Adrenal gland (tissue), 5 donors: Measurements from ENCODE around the gene RFT1.

Source experiments
- POLR2A ChIP-seq, 2 donors: fragments of 450-650 bp; IDR thresholded peaks; one replicate each; pipeline ENCODE4 v1.6.1; 2017; ENCODE audit warnings: antibody characterized with exemption in 2 of 2, mild to moderate bottlenecking in 2 of 2, moderate library complexity in 1 of 2
- TF ChIP-seq, protein P1 (sequence below), 6 experiments: fragments of 450-650 bp in 4 of 6; fragments of 200-600 bp in 2 of 6; sonication (generic) in 1 of 6; IDR thresholded peaks; 1 replicate in 5 of 6; 2 replicates in 1 of 6; pipeline versions ENCODE4 v1.5.1 to v1.8.0; 2016 to 2021; ENCODE audit warnings: antibody characterized with exemption in 6 of 6, mild to moderate bottlenecking in 2 of 6, moderate library complexity in 1 of 6
- donor health status: DM: no; HTN: no; CAD: no.

DNA sequence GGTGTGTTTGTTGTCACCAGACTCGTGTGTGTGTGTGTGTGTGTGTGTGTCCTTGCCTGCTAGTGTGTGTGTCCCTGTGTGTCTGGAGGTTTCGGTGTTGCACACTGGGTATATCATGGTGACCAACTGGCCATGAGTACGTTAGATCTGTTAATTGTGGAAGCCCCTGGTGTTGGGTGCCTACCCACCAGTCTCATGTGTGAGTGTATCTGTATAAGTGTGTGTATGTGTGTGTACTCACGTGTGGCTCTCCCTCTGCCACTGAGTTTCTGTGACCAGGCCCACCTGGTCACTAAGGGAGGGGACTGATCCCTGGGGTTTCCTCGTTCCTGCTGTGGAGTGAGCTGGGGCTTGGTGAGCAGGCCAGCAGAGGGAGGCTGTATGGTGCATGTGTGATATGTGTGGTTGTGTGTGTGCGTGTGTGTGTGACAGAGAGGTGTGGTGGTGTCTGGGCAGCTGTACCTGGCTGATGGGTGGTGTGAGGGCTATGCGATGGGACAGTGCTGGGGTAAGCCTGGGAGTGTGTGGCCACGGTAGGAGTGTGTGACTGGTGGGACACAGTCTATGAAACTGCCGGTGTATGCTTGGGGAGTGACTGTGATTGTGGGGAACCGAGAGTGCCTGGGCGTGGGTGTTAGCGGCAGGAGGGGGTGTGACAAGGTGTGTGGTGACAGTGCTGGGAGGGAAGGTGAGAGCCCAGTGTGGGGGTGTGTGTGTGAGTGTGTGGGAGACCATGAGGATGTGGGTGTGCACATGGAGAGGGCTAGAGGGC is 32.6 kb upstream of the RFT1 start:
- TF ChIP-seq, protein P1, sequence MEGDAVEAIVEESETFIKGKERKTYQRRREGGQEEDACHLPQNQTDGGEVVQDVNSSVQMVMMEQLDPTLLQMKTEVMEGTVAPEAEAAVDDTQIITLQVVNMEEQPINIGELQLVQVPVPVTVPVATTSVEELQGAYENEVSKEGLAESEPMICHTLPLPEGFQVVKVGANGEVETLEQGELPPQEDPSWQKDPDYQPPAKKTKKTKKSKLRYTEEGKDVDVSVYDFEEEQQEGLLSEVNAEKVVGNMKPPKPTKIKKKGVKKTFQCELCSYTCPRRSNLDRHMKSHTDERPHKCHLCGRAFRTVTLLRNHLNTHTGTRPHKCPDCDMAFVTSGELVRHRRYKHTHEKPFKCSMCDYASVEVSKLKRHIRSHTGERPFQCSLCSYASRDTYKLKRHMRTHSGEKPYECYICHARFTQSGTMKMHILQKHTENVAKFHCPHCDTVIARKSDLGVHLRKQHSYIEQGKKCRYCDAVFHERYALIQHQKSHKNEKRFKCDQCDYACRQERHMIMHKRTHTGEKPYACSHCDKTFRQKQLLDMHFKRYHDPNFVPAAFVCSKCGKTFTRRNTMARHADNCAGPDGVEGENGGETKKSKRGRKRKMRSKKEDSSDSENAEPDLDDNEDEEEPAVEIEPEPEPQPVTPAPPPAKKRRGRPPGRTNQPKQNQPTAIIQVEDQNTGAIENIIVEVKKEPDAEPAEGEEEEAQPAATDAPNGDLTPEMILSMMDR (IDR thresholded peaks at IDR 0.05) = no peak
- no peak for TF ChIP-seq POLR2A (IDR thresholded peaks at IDR 0.05)
